ELR (cell line): ENCODE measurements around the gene TSHZ1.

Source experiments
- DNase-seq: peaks from one replicate; pipeline ENCODE4 v3.0.0-alpha.2; 2015; ENCODE audit warnings: low read depth

The TSHZ1 gene

DNA sequence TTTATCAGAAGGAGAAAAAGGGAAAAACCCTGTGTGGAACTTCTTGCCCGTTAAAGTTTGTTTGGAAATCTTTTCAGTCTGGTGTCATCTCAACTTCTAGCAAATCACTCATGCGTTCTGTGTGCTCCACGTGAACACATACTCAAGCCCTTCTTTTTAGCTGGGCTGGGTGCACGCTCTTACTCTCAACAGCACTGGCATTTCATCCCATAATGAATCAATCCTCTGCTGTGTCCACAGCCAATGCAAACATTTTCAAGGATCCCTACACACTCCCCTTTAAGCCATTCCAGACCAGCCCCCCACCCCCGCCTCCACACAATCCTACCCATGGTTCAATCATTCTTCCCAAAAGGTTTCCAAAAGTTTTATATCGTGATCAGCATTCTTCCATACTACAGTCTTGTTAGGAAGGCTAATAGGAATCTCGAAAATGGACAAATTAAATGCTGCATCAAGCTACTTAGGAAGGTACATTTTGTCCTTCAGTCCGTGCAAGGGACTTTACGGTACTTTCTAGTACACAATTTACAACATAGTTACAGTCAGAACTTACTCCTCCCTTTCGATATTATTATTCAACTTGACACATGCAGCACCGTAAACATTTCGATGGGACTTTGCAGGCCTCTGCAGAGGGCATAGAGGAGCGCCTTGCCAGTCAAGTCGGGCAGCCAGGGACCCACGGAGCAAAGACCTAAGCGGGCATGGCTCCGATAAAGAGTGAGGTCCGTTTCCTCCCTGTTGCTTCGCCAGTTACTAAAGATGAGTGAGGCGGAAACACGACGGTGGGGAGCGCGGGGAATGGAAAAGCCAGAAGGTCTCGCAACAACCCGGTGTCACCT, 3.1 kb upstream of the TSHZ1 start:
- DNase-seq, result peak; percentile 65

DNA sequence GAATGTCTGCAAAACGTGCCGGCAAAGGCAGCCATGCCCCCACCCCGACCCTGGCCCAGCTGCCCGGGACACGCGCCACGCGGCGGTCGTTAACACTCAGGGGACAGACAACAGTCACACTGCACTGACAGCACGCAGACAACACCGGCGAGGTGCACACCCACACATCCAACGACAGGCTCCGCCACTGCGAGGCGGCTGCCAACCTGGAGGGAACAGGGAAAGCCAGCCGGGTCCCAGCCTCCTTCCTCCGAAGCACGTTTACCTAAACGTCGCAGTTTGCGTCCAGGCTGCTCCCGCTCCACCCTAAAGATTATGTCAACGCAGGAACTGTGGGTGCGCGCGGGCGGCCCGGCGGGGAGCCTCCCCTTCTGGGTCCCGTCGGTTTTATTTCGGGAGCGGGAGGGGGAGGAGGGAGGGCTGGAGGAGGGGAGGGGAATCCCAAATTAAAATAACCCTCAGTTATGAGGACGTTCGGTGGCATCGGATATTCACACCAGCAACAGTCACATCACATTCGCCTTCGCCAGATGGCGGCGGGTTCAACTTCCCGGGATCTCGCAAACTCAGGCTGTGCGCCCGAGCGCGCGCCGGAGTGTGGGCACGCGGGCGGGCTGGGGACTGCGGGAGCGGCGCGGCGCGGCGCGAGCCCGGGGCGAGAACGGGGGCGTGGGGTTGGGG, 2.3 kb upstream of the TSHZ1 start:
- DNase-seq, result peak; percentile 67

DNA sequence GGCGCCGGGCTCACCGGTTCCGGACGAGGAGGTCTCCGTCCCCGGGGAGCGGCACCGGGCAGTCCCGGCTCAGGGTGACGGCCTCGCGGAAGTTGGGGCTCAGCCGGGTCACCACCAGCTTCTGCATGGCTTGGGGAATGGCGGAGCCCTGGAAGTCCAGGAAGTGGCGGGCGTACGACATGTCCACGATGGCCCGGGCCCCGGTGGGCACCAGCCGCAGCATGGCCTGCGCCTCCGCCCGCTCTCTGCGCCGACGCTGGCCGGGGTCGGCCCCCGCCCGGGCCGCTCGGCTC, 1.8 kb upstream of the TSHZ1 start:
- DNase-seq, result no peak

DNA sequence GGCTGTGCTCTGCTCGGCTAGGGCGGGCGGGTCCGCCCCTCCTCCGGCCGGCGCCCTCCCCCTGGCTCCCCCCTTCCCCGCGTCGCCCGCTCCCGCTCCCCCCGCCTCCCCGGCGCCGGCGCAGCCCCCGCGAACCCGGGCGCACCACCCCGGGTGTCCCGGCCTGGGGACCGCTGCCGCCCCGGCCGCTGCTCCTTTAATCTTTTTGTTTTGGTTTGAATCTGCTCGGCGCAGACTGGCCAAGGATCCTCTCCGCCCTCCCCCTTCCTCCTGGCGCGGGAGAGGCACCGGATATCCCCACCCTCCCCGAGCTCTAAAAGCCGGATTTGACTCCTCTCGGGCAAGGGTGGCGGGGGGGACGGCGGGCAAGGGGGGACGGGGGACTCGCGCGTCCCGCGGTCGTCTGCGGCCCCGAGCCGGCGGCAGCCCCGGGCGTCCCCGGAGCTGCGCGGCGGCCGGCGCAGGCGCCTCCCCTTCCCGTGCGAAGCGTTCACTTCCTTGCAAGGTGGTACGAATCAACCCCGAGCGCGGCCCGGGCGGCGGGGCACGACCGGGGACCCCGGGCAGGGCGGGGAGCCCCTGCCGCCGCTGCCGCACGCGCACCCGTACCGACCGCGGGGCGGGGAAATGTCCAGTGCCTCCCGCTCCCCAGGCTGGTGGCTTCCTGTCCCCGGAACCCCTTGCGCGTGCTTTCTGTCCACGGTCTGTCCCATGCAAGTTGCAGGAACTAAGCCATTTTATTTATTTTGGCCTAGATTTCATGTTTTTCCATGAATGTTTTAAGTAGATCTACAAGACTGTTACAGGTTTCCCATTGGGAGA, 1.3 kb upstream of the TSHZ1 start, which contains the start of gene PTGR3:
Gene PTGR3, minus strand, starts transcription at position 11 of the 822 bp plus-strand sequence. CDS start 81 bp downstream, outside the sequence.
- DNase-seq, result peak; percentile 89

DNA sequence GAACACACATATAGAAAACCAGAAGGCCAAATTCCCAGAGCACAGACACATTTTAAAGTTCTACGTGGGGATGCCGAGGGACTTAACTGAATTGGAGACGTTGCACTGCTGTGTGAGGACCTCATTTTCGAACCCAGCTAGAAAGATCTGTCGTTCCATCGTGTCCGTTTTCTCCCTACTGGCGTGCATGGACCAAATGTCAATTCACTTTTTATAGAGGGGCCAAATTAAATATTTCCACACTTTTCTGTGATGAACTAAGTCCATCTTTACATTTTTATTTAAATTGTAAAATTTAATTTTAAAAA, 692 bp upstream of the TSHZ1 start:
- peak; percentile 62 for DNase-seq

DNA sequence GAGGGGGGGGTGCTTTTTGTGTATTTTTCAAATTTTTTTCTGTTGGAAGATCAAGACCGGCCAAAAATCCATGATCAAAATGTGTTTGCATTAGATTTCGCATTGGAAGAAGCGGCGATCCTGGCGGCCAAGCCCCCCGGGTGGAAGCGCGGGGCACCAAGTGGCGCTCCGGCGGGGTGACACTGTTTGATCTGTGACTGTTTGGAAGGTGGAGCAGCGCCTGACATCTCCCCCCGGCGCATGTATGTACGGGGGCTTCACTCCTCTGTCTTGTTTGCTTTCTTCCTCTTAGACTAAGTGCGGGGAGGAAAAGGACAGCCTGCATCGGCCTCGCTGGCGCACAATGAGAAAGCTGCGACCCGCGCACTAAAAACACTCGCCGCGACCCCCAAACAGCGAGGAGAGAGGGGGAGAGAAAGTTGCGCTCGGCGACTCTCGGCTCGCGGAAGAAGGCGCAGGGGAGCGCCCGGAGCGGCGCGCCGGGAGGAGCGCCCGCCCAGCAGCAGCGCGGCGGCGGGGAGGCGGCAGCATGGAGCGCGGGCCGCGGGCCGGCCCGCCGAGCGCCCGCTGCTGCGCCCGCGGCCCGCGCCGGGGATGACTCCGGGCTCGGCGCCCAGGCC, 515 bp downstream of the TSHZ1 start:
- DNase-seq, result peak; percentile 40

DNA sequence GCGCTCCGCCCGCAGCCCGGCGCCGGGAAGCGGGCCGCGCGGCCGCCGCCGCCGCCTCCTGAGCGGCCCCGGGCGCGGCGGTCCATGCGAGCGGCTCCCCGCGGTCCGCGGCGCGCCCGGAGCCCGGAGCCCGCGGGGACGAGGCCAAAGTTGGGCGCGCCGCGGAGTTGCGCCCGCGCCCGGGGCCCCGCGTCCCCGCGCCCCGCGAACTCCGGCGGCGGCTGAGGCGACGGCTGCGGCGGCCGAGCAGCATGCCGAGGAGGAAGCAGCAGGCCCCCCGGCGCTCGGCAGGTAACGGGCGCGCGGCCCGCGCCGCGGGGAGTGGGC, 992 bp downstream of the TSHZ1 start:
- DNase-seq, result peak; percentile 22

DNA sequence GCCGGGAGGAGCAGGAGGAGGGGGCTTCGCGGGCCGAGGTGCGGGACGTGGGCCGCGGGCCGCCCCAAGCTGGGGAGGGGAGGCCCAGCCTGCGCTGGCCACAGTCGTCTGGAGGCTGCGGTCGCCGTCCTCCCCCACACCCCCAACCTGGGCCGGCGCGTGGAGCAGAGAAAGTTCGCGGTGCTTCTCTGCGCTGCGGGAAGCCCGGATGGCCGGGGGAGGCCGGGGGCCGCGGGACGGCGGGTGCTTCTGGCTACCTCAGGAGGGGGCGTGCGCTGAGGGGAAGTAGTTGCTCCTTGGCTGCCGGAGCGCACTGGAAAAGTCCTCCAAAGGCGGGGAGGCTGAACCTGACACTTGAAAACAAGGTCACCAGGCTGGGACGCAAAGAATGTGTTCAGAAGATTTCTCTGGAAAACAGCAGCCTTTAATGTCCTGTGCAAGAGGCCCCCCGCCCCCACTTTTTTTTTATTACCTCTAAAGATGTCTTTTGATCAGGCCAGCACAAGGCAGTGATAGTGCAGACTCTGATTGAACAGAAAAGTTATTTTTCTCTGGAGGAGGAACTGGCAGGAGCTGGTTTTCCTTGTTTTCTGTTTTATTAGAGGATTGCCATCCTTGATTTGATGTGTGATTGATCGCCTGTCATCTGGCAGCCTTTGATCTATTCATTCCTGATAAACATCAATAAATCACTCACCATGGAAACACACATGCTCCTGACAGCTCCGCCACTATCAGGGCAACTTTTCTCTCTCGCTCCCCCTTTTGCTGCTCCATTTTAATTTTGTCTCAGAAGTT, 1.6 kb downstream of the TSHZ1 start:
- DNase-seq, result peak; percentile 51

DNA sequence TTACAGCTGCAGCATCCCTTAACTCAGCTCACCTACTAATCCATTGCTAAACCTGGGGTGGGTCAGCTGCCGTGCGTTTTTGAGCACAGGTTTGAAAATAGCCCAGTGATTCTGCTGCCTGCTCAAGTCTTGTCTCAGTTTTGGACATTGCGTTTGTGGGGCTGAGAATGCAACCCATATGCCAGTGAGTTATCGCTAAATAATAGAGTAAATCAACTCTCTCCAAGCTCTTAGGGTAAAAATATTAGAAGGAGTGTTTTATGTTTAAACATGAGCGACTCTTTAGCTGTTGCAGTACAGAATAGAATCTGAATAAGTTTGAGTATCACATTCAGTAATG, 2.1 kb downstream of the TSHZ1 start:
- no peak for DNase-seq

DNA sequence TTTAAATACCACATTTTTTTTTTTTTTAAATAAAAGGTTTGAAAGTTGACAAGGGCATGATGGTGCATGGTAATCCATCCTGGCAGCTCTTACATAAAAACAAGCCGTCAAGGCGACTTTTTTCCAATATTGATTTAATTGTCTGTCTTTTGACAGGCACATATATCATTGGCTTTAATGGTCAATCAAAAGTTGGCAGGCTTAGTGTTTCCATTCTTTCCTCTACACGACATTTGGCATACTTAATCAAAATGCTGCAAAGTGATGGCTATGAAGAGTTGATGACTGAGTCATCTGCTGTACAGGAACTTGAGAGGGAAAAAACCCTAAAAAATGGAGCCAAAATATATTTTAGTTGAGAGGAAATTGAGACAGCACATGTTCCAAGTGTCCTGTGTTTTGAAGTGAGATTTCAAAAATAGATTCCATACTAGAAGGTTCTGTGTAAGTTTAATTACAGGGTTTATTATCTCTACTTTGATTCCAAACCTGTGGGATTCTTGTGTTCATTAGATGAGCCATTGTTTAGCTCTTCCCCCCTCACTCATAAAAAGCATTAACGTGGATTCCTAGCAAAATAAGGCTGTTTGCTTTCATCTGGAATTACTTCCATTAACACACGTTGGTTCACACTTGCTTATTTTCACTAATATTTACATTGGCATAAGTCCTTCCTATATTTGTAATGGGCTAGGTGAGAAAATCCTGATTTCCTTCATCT, 3.2 kb downstream of the TSHZ1 start:
- peak; percentile 46 for DNase-seq

DNA sequence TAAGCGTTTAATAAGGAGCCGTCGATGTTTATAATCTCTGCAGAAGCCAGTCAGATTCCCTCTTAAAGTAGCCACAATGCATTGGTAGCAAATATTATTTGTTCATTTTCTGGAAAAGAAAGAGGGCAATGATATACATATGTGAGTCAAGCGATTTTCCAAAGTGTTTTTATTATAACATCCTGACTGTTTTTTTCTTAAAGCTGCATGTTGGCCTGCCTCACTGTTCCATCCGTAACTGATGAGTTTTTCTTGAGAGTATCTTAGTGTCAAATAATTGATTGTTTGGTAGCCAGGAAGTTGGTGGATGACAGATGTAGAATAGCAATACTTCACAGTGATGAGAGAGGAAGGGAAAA, 3.7 kb downstream of the TSHZ1 start:
- peak; percentile 43 for DNase-seq

DNA sequence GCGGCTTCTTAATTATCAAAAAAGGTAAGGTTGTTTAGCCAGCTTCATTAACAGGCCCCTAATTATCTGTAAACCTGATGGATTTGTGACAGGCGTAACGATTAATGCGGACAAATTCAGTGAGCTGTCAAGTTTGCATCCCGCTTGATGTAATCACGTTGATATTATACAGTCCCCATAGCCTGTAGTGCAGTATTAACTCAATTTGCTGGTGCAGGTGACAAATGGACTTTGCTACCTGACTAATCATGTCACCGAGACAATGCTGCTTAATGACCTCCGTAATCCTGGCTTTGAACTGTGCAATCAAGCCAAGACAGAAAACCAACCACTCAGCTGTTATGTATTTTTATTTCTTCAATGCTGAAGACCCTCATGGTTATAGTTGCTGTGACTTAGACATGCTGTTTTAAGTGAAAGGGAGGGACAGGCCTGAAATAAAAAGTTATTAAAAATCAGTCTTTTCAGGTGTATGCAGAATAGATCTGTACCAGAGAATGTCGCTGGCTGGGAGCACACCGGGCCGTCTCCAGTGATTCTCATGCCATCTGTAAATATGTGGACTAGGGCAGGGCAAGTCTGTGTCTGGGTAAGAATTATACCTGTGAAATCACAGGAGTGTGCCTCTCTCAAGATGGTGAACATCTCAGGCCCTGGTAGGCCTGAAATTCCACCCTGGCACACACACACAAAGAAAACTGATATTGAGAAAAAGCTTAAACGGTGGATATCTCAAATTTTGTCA, 4.3 kb downstream of the TSHZ1 start:
- DNase-seq, result no peak

DNA sequence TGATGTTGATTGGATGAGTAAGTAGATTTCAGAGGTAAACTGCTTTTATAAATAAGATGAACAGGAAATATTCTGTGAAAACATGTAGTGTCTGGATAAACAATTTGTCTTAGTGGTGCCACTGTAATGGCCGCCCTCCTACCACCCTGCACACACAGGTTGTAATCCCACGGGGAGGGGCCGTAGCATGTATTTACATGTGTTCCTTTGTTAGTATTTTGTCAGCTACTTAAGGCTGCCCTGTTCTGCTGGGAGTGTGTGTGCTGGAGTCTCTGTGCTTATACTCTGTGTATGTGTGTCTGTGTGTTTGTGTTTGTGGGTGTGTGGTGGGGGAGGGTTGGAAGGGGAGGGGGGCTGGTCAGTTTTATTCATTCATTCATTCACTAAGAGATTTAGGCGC, 5.1 kb downstream of the TSHZ1 start:
- peak; percentile 41 for DNase-seq

DNA sequence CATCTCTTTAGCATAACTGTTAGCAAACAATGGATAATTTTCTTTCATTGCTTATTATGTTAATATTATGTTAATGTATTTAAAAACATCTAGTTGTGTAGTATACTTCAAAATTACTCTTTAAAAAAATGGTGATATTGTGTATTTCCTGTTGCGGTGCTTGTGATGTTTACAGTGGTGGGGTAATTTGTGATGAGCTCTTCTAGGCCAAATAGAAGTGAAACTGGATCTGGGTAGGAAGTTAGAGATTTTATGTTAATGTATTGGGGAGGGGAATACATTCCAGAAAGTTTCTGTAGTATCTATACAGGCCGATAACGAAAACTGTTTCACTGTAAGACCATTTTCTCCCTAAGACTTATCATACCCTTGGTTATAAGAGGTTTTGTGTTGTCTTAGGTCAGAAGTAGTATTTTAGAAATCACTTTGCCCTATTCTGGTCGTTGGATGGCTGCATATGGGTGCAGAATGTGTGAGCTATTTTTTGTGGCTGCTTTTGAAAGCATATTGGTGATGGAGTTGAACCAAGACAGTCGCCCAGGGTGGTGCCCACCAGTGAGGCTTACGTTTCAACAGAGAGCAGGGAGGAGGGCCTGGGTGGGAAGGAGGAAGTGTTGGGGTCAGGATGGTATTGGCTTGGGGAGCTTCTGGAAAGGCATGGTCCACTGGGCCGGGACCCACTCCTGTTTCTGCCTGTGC, 5.8 kb downstream of the TSHZ1 start:
- peak; percentile 64 for DNase-seq

DNA sequence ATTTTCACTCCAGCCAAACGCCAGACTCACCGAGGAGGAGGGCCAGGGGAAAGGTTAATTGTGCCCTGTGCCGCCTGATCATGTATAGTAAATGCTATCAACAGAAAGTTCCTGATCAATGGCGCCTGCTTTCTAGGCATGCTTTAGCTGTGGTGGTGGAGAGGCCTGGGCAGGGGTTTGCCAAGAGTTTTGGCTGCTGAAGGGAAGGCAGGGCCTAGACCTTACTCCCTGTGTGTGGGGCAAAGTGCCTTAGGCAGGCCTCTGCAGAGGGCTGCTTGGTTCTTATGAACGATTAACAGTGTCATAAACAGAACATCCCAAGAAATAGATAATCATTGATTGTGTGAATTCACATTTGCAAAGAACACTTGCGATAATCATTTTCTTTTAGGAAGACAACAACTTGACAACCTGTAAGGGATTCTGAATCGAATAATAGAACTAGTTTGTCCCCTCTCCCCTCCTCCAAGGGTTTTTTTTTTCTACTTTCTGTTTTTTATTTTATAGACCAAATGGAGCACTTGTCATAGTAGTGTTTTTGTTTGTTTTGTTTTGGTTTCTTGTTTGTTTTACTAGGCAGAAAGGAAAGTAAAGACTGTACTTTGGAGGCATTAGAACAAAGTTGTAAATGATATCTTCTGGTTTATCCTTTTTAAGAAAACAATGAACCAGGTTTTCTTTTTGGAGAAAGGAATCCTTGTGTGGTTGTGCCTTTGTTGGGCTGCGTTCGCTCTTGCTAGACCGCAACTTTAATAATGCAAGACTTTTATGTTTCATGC, 6.5 kb downstream of the TSHZ1 start:
- DNase-seq, result peak; percentile 40

DNA sequence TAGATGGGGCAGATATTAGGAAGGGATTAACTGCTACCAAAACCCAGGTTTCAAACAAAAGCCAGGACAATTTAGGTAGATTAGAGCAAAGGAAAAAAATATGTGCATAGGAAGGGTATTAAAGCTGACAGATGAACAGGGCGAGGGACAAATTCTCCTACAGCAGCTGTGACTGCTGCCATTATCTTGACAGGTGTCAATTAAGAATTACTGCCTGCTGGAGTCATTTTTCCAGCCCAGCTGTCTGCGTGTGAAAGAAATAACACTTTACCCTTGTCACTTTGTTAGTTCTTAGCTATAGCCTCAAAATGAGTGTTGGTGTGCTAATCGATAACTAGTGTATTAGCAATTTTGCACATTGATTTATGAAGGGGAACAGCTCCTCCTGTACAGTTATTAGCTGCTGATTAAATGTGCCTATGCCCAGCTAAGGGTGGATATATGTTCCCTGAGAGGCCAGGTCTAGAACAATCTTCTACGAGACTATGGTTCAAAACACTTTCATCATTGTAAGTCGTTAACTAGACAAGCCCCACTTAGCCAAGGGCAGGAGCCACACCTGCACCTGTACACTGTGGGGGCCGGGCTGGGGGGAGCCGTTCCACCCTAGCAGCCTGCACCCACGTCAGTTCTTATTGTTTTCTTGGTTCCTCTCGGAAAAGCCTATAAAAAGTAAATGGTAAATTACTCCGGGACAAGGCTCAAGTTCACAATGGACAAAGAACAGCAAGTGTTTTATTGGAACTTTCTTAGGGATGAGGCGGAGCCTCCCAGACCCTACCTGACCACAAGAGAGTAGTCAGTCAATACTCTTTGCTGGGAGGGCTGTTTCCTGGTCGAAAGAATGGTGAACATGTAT, 7.7 kb downstream of the TSHZ1 start:
- DNase-seq, result peak; percentile 6

DNA sequence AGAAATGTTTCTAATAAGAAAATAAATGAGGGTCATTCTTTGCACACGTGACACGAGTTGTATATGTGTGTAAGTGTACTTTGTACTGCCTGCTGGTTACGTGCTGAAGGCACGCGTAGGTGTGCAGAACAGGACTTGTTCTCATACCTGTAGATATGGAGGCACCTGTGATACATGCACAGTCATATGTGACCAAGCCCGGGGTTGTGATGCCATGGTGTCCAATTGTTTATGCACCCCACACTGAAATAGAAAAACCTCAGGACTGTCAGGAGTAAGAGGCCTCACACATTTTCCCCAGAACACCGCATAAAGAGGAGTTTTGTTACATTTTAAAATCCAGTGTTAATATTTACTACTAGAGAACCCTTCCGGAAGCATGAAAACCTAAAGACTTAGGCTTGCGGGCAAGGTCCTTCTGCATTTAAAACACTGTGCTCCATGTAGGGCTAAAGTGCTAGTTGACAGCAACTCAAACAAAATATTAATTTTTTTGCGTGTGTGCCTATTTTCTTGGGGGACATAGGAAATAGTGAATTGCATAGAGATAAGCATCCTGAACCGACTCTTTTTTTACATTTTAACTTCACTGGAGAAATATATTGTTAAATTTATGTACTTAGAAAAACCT, 9.3 kb downstream of the TSHZ1 start:
- peak; percentile 29 for DNase-seq
